ENCODE data around the gene KIF26B. TPM values are rescaled to one million over a fixed set of nuclear protein-coding genes. Genes with fewer than 3 reads are reported as not detected.
"Not testable (repeated sequence)": the region's sequence is repeated elsewhere in the genome, so short reads cannot be mapped to it uniquely, and the experiment has no call there.

KIF26B gene
- total and polyA plus RNA-seq, 2 of the 4 experiments (the other 2 are of a cell fraction) = 0.53 to 0.54 TPM

GRCh38 chr1:245402998-245403397 is 248.2 kb downstream of the KIF26B start:
- H2AK5ac ChIP-seq (ENCODE audit: low read depth, low read length); H3K27me3 ChIP-seq (ENCODE audit: control insufficient read depth, insufficient read depth, low read length); H4K5ac ChIP-seq (ENCODE audit: low read depth, low read length); H3K56ac ChIP-seq (ENCODE audit: extremely low read depth, insufficient read depth, low read length); H3K9ac ChIP-seq (ENCODE audit: low read depth, low read length); dilution Hi-C loops (cut with HindIII; ENCODE audit: low sequenced_read_pairs, unreplicated experiment); H3K79me1 ChIP-seq (ENCODE audit: low read depth in 1 of 2, low read length in 2 of 2); H3K4me2 ChIP-seq (ENCODE audit: low read depth, low read length); H3K4me1 ChIP-seq (ENCODE audit: control insufficient read depth, insufficient read depth, low read length); CTCF ChIA-PET; H3K4me3 ChIP-seq (ENCODE audit: insufficient read depth, low read depth, low read length); H3K27ac ChIP-seq (ENCODE audit: insufficient read depth, low read length); H4K91ac ChIP-seq (ENCODE audit: insufficient read depth, low read depth, low read length); BruUV-seq (replicated peaks); H3K9me1 ChIP-seq (ENCODE audit: insufficient read depth, low read length); H3K36me3 ChIP-seq (ENCODE audit: control insufficient read depth, insufficient read depth, low read length); H3K9me3 ChIP-seq (ENCODE audit: control insufficient read depth, insufficient read depth, low read length); H2AK9ac ChIP-seq (replicated peaks; ENCODE audit: low read depth, low read length, poor library complexity); H4K20me1 ChIP-seq (ENCODE audit: insufficient read depth, low read length); H3K18ac ChIP-seq (ENCODE audit: low read depth, low read length); H3K23ac ChIP-seq (ENCODE audit: low read depth, low read length); H2BK5ac ChIP-seq (ENCODE audit: low read depth, low read length, poor library complexity, severe bottlenecking); H3K14ac ChIP-seq (replicated peaks; ENCODE audit: low read depth, low read length); ATAC-seq (ENCODE audit: low read depth); H2BK120ac ChIP-seq (ENCODE audit: low read depth, low read length); H2BK15ac ChIP-seq (ENCODE audit: low read depth, low read length); H4K8ac ChIP-seq (ENCODE audit: low read depth in 2 of 2, low read length in 2 of 2); H2AFZ ChIP-seq (replicated peaks; ENCODE audit: low read length, poor library complexity); in situ Hi-C loops (cut with MboI; ENCODE audit: low sequenced_read_pairs); H2BK20ac ChIP-seq (ENCODE audit: low read depth, low read length); intact Hi-C loops (cut with micrococcal nuclease); DNase-seq; H3K4ac ChIP-seq (ENCODE audit: low read depth, low read length): not testable (repeated sequence)
- POLR2A ChIA-PET (ENCODE audit: unreplicated experiment) = interaction anchor here (0.5 kb wide), 1 partner anchor 84 kb away, joined by 3 read pairs; no protein-coding TSS in a partner anchor
- no CpG with 5 or more reads among the region's 4 CpGs for WGBS, 2 experiments (ENCODE audit: extremely low coverage in 2 of 2, insufficient read length in 1 of 2)

Measured in IMR-90 (cell line).